ENCODE measurements around the gene COL11A2. TPM values are rescaled to one million over a fixed set of nuclear protein-coding genes. Genes with fewer than 3 reads are reported as not detected.

COL11A2 gene
- total and polyA plus RNA-seq, 8 donors, result 0.15 to 3.1 (median 0.54) TPM

GRCh38 chr6:33195304-33196165 is 3.3 kb upstream of the COL11A2 start:
- peaks cover 15 to 24% (median 16%) of the 10 kb centered on the region in 3 donors for H3K4me1 ChIP-seq
- TF ChIP-seq CTCF (IDR thresholded peaks at IDR 0.05), result no peak
- no peaks in the 10 kb centered on the region for H3K27me3 ChIP-seq
- no peaks in the 10 kb centered on the region for H3K9me3 ChIP-seq
- ATAC-seq (no peak), FAIRE-seq (no peak), DNase-seq (peak in 1 of 6 donors; percentile 29)
- no peak overlapping the region for H3K4me3 ChIP-seq
- peaks cover 0 to 25% (median 18%) of the 10 kb centered on the region in 3 donors for H3K36me3 ChIP-seq
- 79 to 82% methylated on average over 15 of the region's 15 CpGs for WGBS, 2 donors
- intact Hi-C loops (cut with DNase I), result no loop called here
- H3K27ac ChIP-seq, result no peak overlapping the region

GRCh38 chr6:33194431-33194979 is 2.2 kb upstream of the COL11A2 start:
- H3K9me3 ChIP-seq, result no peaks in the 10 kb centered on the region
- TF ChIP-seq CTCF (IDR thresholded peaks at IDR 0.05), result no peak
- peaks cover 0 to 25% (median 18%) of the 10 kb centered on the region in 3 donors for H3K36me3 ChIP-seq
- H3K27me3 ChIP-seq, result no peaks in the 10 kb centered on the region
- ATAC-seq (no peak), FAIRE-seq (no peak), DNase-seq (no peak)
- H3K4me1 ChIP-seq, result peaks cover 15 to 24% (median 16%) of the 10 kb centered on the region in 3 donors
- H3K4me3 ChIP-seq, result no peak overlapping the region
- H3K27ac ChIP-seq, result no peak overlapping the region
- WGBS, 2 donors, result 83 to 85% methylated on average over 8 of the region's 8 CpGs
- intact Hi-C loops (cut with DNase I), result no loop called here

GRCh38 chr6:33193619-33194018 is 1.4 kb upstream of the COL11A2 start:
- H3K4me3 ChIP-seq, result no peak overlapping the region
- H3K36me3 ChIP-seq, result peaks cover 0 to 25% (median 18%) of the 10 kb centered on the region in 3 donors
- intact Hi-C loops (cut with DNase I), result no loop called here
- TF ChIP-seq CTCF (IDR thresholded peaks at IDR 0.05), result no peak
- 73% methylated on average over 6 of the region's 6 CpGs for WGBS, 2 donors
- ATAC-seq (no peak), FAIRE-seq (no peak), DNase-seq (peak in 1 of 6 donors; percentile 43)
- H3K4me1 ChIP-seq, result peaks cover 11 to 19% (median 15%) of the 10 kb centered on the region in 3 donors
- no peak overlapping the region for H3K27ac ChIP-seq
- H3K27me3 ChIP-seq, result no peaks in the 10 kb centered on the region
- H3K9me3 ChIP-seq, result no peaks in the 10 kb centered on the region

- FAIRE-seq (no peak), ATAC-seq (peak in 3 of 4 donors; percentile 15 to 37 (median 32)), DNase-seq (peak in 4 of 6 donors; percentile 39 to 76 (median 68))
- peak overlapping the region in 2 of 4 donors; percentile 5 to 15 for H3K4me3 ChIP-seq
- peaks cover 0 to 25% (median 18%) of the 10 kb centered on the region in 3 donors for H3K36me3 ChIP-seq
- H3K9me3 ChIP-seq, result no peaks in the 10 kb centered on the region
- H3K27me3 ChIP-seq, result no peaks in the 10 kb centered on the region
- H3K27ac ChIP-seq, result no peak overlapping the region
- no peak for TF ChIP-seq CTCF (IDR thresholded peaks at IDR 0.05)
- 4 to 7% methylated on average over 37 to 72 of the region's 72 CpGs for WGBS, 2 donors
- intact Hi-C loops (cut with DNase I), result no loop called here
- H3K4me1 ChIP-seq, result peaks cover 11 to 12% (median 11%) of the 10 kb centered on the region in 3 donors
These were observed 670 bp upstream of the COL11A2 start for GRCh38 chr6:33192671-33193602.
